Mesothelial cell of epicardium (in vitro differentiated cells): Measurements from ENCODE around the gene TTLL4. TPM values are rescaled to one million over a fixed set of nuclear protein-coding genes. Genes with fewer than 3 reads are reported as not detected.

ENCODE experiments used
- DNase-seq, 2 experiments: peaks; one replicate each; pipeline ENCODE4 v3.0.0; 2021; ENCODE audit warnings: low spot score in 2 of 2; ENCODE audit not compliant: unreplicated experiment in 2 of 2
- H3K27ac Mint-ChIP-seq: 2 replicates; pipeline ENCODE4 v1.8.0; 2021; ENCODE audit warnings: mixed read lengths
- H3K27me3 Mint-ChIP-seq: 2 replicates; pipeline ENCODE4 v1.8.0; 2021; ENCODE audit warnings: low read depth, mixed read lengths
- H3K36me3 Mint-ChIP-seq: 2 replicates; pipeline ENCODE4 v1.8.0; 2021; ENCODE audit warnings: mixed read lengths
- H3K4me1 Mint-ChIP-seq: 2 replicates; pipeline ENCODE4 v1.8.0; 2021; ENCODE audit warnings: mixed read lengths
- H3K4me3 Mint-ChIP-seq: 2 replicates; pipeline ENCODE4 v1.8.0; 2021; ENCODE audit warnings: mild to moderate bottlenecking, moderate library complexity, mixed read lengths
- H3K9me3 Mint-ChIP-seq: 2 replicates; pipeline ENCODE4 v1.8.0; 2021; ENCODE audit warnings: mixed read lengths
- CTCF ChIP-seq: fragments of 200-600 bp; sonication (generic); IDR thresholded peaks from one replicate; pipeline ENCODE4 v1.5.0; 2021; ENCODE audit warnings: antibody characterized with exemption; ENCODE audit not compliant: unreplicated experiment
- total RNA-seq: library from RNA; stranded (reverse); gene quantifications from 3 replicates; pipeline ENCODE4 v1.2.1, GENCODE V29; 2021

The TTLL4 gene
- total RNA-seq, 1 donor from 2014 or later: 61.8 TPM

GRCh38 chr2:218691234-218691633 is 19.4 kb upstream of the TTLL4 start:
- Mint-ChIP-seq H3K36me3 (peaks cover 33% of the 10 kb centered on the region), H3K9me3 (no peaks in the 10 kb centered on the region), H3K4me3 (no peak overlapping the region), H3K4me1 (no peaks in the 10 kb centered on the region), H3K27ac (no peak overlapping the region), H3K27me3 (no peaks in the 10 kb centered on the region)
- DNase-seq: no peak
- TF ChIP-seq CTCF: no peak

GRCh38 chr2:218694405-218695145 is 16.1 kb upstream of the TTLL4 start:
- DNase-seq: no peak
- no peaks in the 10 kb centered on the region for H3K4me1 Mint-ChIP-seq
- H3K36me3 Mint-ChIP-seq: peaks cover 32% of the 10 kb centered on the region
- H3K27me3 Mint-ChIP-seq: no peaks in the 10 kb centered on the region
- no peak overlapping the region for H3K4me3 Mint-ChIP-seq
- H3K9me3 Mint-ChIP-seq: no peaks in the 10 kb centered on the region
- TF ChIP-seq CTCF: no peak
- H3K27ac Mint-ChIP-seq: no peak overlapping the region

GRCh38 chr2:218698885-218699284 is 11.8 kb upstream of the TTLL4 start:
- Mint-ChIP-seq H3K36me3 (peaks cover 26% of the 10 kb centered on the region), H3K9me3 (no peaks in the 10 kb centered on the region), H3K4me1 (no peaks in the 10 kb centered on the region), H3K27ac (no peak overlapping the region), H3K4me3 (no peak overlapping the region), H3K27me3 (no peaks in the 10 kb centered on the region)
- TF ChIP-seq CTCF: no peak
- no peak for DNase-seq

- DNase-seq: no peak
Observed at GRCh38 chr2:218701806-218702205, 8.8 kb upstream of the TTLL4 start.

GRCh38 chr2:218703341-218703740 is 7.3 kb upstream of the TTLL4 start:
- Mint-ChIP-seq H3K9me3 (no peaks in the 10 kb centered on the region), H3K27me3 (no peaks in the 10 kb centered on the region)

More at GRCh38 chr2:218701806-218702205, 8.8 kb upstream of the TTLL4 start:
- H3K27ac Mint-ChIP-seq: no peak overlapping the region
- H3K4me3 Mint-ChIP-seq: no peak overlapping the region
- no peaks in the 10 kb centered on the region for H3K27me3 Mint-ChIP-seq
- TF ChIP-seq CTCF: no peak
- H3K9me3 Mint-ChIP-seq: no peaks in the 10 kb centered on the region
- H3K4me1 Mint-ChIP-seq: no peaks in the 10 kb centered on the region
- peaks cover 16% of the 10 kb centered on the region for H3K36me3 Mint-ChIP-seq

More at GRCh38 chr2:218703341-218703740, 7.3 kb upstream of the TTLL4 start:
- TF ChIP-seq CTCF: no peak
- DNase-seq: no peak
- Mint-ChIP-seq H3K27ac (no peak overlapping the region), H3K36me3 (peaks cover 16% of the 10 kb centered on the region), H3K4me1 (no peaks in the 10 kb centered on the region), H3K4me3 (no peak overlapping the region)
